ENCODE measurements around the gene LDLRAP1.

DNA sequence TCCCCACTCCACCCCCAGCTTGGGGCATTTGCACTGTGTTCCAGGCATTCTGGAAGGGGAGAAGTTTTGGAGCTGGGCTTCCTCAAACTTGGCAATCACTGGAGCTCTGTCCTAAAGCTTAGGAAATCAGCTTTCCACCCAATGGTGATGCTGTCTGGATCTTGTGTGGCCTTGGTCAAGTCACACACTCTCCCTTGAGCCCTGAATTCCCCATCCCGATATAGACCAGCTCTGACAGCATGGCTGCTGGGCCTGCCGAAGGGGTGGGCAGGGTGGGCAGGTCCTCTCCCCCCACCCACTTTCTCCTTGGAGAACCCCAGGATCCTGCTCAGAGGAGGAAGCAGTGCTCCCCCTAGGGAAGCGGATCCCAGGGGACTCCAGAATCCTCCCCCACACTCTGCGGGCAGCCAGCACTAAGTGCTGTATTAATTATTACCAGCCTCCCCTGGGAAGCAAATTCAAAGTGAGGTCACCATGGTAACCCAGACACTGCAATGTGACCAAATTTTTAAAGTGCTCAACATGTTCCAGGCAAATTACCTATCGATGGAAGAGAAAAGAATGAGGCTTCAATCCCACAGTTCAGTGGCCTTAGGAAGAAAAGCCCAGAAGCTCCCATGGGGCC, 21.3 kb upstream of the LDLRAP1 start:
- TF ChIP-seq, protein P1, sequence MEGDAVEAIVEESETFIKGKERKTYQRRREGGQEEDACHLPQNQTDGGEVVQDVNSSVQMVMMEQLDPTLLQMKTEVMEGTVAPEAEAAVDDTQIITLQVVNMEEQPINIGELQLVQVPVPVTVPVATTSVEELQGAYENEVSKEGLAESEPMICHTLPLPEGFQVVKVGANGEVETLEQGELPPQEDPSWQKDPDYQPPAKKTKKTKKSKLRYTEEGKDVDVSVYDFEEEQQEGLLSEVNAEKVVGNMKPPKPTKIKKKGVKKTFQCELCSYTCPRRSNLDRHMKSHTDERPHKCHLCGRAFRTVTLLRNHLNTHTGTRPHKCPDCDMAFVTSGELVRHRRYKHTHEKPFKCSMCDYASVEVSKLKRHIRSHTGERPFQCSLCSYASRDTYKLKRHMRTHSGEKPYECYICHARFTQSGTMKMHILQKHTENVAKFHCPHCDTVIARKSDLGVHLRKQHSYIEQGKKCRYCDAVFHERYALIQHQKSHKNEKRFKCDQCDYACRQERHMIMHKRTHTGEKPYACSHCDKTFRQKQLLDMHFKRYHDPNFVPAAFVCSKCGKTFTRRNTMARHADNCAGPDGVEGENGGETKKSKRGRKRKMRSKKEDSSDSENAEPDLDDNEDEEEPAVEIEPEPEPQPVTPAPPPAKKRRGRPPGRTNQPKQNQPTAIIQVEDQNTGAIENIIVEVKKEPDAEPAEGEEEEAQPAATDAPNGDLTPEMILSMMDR (IDR thresholded peaks at IDR 0.05) = no peak
- TF ChIP-seq POLR2AphosphoS5 (IDR thresholded peaks at IDR 0.05) = no peak
- TF ChIP-seq POLR2A (IDR thresholded peaks at IDR 0.05) = no peak
- no peak for TF ChIP-seq EP300 (IDR thresholded peaks at IDR 0.05)

Measured in upper lobe of left lung (tissue), 4 donors.